Measurements from ENCODE around the gene HSPBAP1. TPM values are rescaled to one million over a fixed set of nuclear protein-coding genes. Genes with fewer than 3 reads are reported as not detected.

The HSPBAP1 gene
- total RNA-seq, 1 donor from 2014 or later: 20.6 TPM

- ATAC-seq (ENCODE audit: low read depth): no peak
- intact Hi-C loops (cut with micrococcal nuclease): no loop called here
- no peak for TF ChIP-seq CTCF (IDR thresholded peaks at IDR 0.05)
- CTCF ChIA-PET: no interaction called here
- Mint-ChIP-seq H3K36me3 (ENCODE audit: low read depth) (peaks cover 40% of the 10 kb centered on the region), H3K4me3 (no peak overlapping the region), H3K4me1 (peaks cover 9% of the 10 kb centered on the region), H3K27ac (peak overlapping the region; percentile 46), H3K27me3 (no peaks in the 10 kb centered on the region), H3K9me3 (no peaks in the 10 kb centered on the region)
- DNase-seq: no peak
- POLR2A ChIA-PET: no interaction called here
These were observed 27.2 kb downstream of the HSPBAP1 start for GRCh38 chr3:122766430-122766829.

GRCh38 chr3:122760453-122761271, 33.0 kb downstream of the HSPBAP1 start:
- Mint-ChIP-seq H3K27ac (no peak overlapping the region), H3K27me3 (no peaks in the 10 kb centered on the region), H3K36me3 (ENCODE audit: low read depth) (peaks cover 43% of the 10 kb centered on the region), H3K9me3 (no peaks in the 10 kb centered on the region), H3K4me3 (no peak overlapping the region), H3K4me1 (peaks cover 9% of the 10 kb centered on the region)
- DNase-seq: no peak
- POLR2A ChIA-PET: interaction anchor here (0.6 to 0.7 kb wide), 2 partner anchors 15 to 659 kb away, joined by 3 to 13 read pairs; no protein-coding TSS in a partner anchor
- TF ChIP-seq CTCF (IDR thresholded peaks at IDR 0.05): no peak
- CTCF ChIA-PET: no interaction called here
- ATAC-seq (ENCODE audit: low read depth): no peak
- intact Hi-C loops (cut with micrococcal nuclease): no loop called here

DNA sequence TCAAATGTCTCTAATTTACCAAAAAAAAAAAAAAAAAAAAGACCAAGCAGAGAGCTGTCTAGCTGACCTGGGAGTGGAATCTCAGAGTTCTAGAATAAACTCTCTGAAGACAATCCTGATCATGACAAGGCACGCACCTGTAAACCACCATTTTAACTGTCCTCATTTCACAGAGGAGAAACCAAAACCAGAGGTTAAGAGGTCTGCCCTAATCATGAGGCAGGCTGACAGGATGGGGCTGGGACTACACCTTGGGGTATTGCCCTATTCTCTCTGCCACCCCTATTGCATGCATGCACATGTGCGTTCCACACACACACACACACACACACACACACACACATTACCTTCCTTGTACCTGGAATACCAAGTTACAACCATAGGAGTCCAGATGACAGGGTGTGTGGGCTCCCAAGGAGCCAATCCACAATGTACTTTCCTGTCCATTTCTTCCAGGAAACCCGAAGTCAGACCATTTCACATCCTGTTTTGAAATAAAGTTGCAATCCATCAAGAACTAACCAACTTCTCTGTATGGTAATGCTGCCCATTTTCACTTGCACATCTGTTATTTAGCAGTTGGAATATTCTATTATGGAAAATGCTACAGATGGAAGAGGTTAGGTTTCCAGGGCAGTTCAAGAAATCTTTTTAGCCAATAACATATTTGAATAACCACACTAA, 34.6 kb downstream of the HSPBAP1 start:
- POLR2A ChIA-PET: interaction anchor here (0.6 kb wide), 1 partner anchor 142 kb away, joined by 3 read pairs; no protein-coding TSS in a partner anchor
- intact Hi-C loops (cut with micrococcal nuclease): loop anchor here (5.0 to 10.0 kb wide), 2 partner anchors 183 to 496 kb away; no protein-coding TSS in a partner anchor
- H3K36me3 Mint-ChIP-seq (ENCODE audit: low read depth): peaks cover 52% of the 10 kb centered on the region
- H3K4me3 Mint-ChIP-seq: no peak overlapping the region
- ATAC-seq (ENCODE audit: low read depth) (no peak), DNase-seq (no peak)
- H3K4me1 Mint-ChIP-seq: peaks cover 9% of the 10 kb centered on the region
- H3K27me3 Mint-ChIP-seq: no peaks in the 10 kb centered on the region
- no peak overlapping the region for H3K27ac Mint-ChIP-seq
- CTCF ChIA-PET: no interaction called here
- no peak for TF ChIP-seq CTCF (IDR thresholded peaks at IDR 0.05)
- H3K9me3 Mint-ChIP-seq: peaks cover 2% of the 10 kb centered on the region

- TF ChIP-seq CTCF (IDR thresholded peaks at IDR 0.05): no peak
- H3K36me3 Mint-ChIP-seq (ENCODE audit: low read depth): peaks cover 71% of the 10 kb centered on the region
- DNase-seq (no peak), ATAC-seq (ENCODE audit: low read depth) (no peak)
- intact Hi-C loops (cut with micrococcal nuclease): loop anchor here (1.0 to 10.0 kb wide), 5 partner anchors 187 to 803 kb away; no protein-coding TSS in a partner anchor
- ChIA-PET CTCF (interaction anchor here (0.6 to 1.7 kb wide), 10 partner anchors 10 to 276 kb away, joined by 3 to 16 read pairs (median 4); partner anchors contain the start of gene SEMA5B), POLR2A (no interaction called here)
- no peak overlapping the region for H3K27ac Mint-ChIP-seq
- H3K4me1 Mint-ChIP-seq: no peaks in the 10 kb centered on the region
- H3K9me3 Mint-ChIP-seq: peaks cover 2% of the 10 kb centered on the region
- no peaks in the 10 kb centered on the region for H3K27me3 Mint-ChIP-seq
- no peak overlapping the region for H3K4me3 Mint-ChIP-seq
These were observed 38.1 kb downstream of the HSPBAP1 start for GRCh38 chr3:122755491-122755890.

- DNase-seq (no peak), ATAC-seq (ENCODE audit: low read depth) (peak; percentile 79)
- ChIA-PET CTCF (interaction anchor here (0.6 to 1.7 kb wide), 11 partner anchors 9 to 276 kb away, joined by 3 to 16 read pairs (median 4); partner anchors contain the start of gene SEMA5B), POLR2A (no interaction called here)
- Mint-ChIP-seq H3K4me3 (no peak overlapping the region), H3K27me3 (no peaks in the 10 kb centered on the region), H3K36me3 (ENCODE audit: low read depth) (peaks cover 70% of the 10 kb centered on the region), H3K27ac (no peak overlapping the region), H3K4me1 (no peaks in the 10 kb centered on the region), H3K9me3 (peaks cover 2% of the 10 kb centered on the region)
- intact Hi-C loops (cut with micrococcal nuclease): loop anchor here (1.0 to 10.0 kb wide), 5 partner anchors 187 to 804 kb away; no protein-coding TSS in a partner anchor
- TF ChIP-seq CTCF (IDR thresholded peaks at IDR 0.05): peak; percentile 54
These were observed 38.7 kb downstream of the HSPBAP1 start for GRCh38 chr3:122754929-122755328.

Data from activated B cell treated with CpG ODN at 0.5 μM for 24 hours (primary cell).